Limb (tissue), 2 donors: Measurements from ENCODE around the gene DENND1B.
A peak's percentile ranks its signal among the peaks of the same experiment; 100 is the strongest.
"Not testable (repeated sequence)": the region's sequence is repeated elsewhere in the genome, so short reads cannot be mapped to it uniquely, and the experiment has no call there.

Experiments used
- DNase-seq, 2 donors: peaks; one replicate each; pipeline ENCODE4 v3.0.0-alpha.2; 2016; ENCODE audit errors: extremely low spot score in 2 of 2

Gene DENND1B

GRCh38 chr1:197559655-197560054, 215.6 kb downstream of the DENND1B start:
- no peak for DNase-seq

- DNase-seq = no peak
Observed at GRCh38 chr1:197559244-197559643, 216.0 kb downstream of the DENND1B start.

- no peak for DNase-seq
Observed at GRCh38 chr1:197557302-197557701, 218.0 kb downstream of the DENND1B start.

- DNase-seq = no peak
Observed at GRCh38 chr1:197553281-197553680, 222.0 kb downstream of the DENND1B start.

- DNase-seq = no peak
Observed at GRCh38 chr1:197546989-197547388, 228.3 kb downstream of the DENND1B start.

GRCh38 chr1:197544553-197544952, 230.7 kb downstream of the DENND1B start:
- no peak for DNase-seq

GRCh38 chr1:197544130-197544529, 231.2 kb downstream of the DENND1B start:
- DNase-seq = no peak

- no peak for DNase-seq
Observed at GRCh38 chr1:197541411-197541810, 233.9 kb downstream of the DENND1B start.

GRCh38 chr1:197526736-197527371, 248.4 kb downstream of the DENND1B start:
- peak in 1 of 2 donors; percentile 56 for DNase-seq

- peak in 1 of 2 donors; percentile 8 for DNase-seq
Observed at GRCh38 chr1:197521118-197521739, 254.1 kb downstream of the DENND1B start.

- no peak for DNase-seq
Observed at GRCh38 chr1:197519741-197520334, 255.4 kb downstream of the DENND1B start.

GRCh38 chr1:197515421-197515820, 259.9 kb downstream of the DENND1B start:
- no peak for DNase-seq

GRCh38 chr1:197510691-197511378, 264.4 kb downstream of the DENND1B start:
- no peak for DNase-seq

- DNase-seq = no peak
Observed at GRCh38 chr1:197496722-197497121, 278.6 kb downstream of the DENND1B start.

GRCh38 chr1:197491505-197491904, 283.8 kb downstream of the DENND1B start:
- DNase-seq = not testable (repeated sequence)

GRCh38 chr1:197486946-197487345, 288.3 kb downstream of the DENND1B start:
- no peak for DNase-seq

GRCh38 chr1:197485790-197486189, 289.5 kb downstream of the DENND1B start:
- no peak for DNase-seq

GRCh38 chr1:197481101-197481500, 294.2 kb downstream of the DENND1B start:
- DNase-seq = no peak

- DNase-seq = no peak
Observed at GRCh38 chr1:197480446-197480845, 294.8 kb downstream of the DENND1B start.

GRCh38 chr1:197472141-197472540, 303.1 kb downstream of the DENND1B start:
- peak in 1 of 2 donors; percentile 15 for DNase-seq

GRCh38 chr1:197471248-197471985, 303.9 kb downstream of the DENND1B start:
- DNase-seq = peak; percentile 41 to 51

GRCh38 chr1:197470330-197470729, 304.9 kb downstream of the DENND1B start:
- no peak for DNase-seq
